Stomach (tissue), 9 donors: ENCODE data around the gene TUBE1. TPM values are rescaled to one million over a fixed set of nuclear protein-coding genes. Genes with fewer than 3 reads are reported as not detected.

ENCODE experiments used
- DNase-seq, 2 donors: peaks; one replicate each; pipeline versions ENCODE4 v3.0.0 to v3.0.0-alpha.2; 2013 to 2019
- H3K27ac ChIP-seq, 5 donors: fragments of 200-600 bp in 4 of 5; sonication (generic) in 4 of 5; one replicate each; pipeline ENCODE4 v1.5.1; 2013 to 2019; ENCODE audit warnings: mild to moderate bottlenecking in 1 of 5, moderate library complexity in 1 of 5
- H3K27me3 ChIP-seq, 3 donors: fragments of 200-600 bp; sonication (generic); one replicate each; pipeline ENCODE4 v1.5.1; 2017 to 2019; ENCODE audit warnings: mixed run types in 1 of 3
- H3K36me3 ChIP-seq, 4 donors: fragments of 200-600 bp; sonication (generic); 1 replicate in 3 of 4; 2 replicates in 1 of 4; pipeline ENCODE4 v1.5.1; 2016 to 2019
- H3K4me1 ChIP-seq, 4 donors: fragments of 200-600 bp; sonication (generic); one replicate each; pipeline ENCODE4 v1.5.1; 2016 to 2019
- H3K4me3 ChIP-seq, 4 donors: fragments of 200-600 bp; sonication (generic) in 3 of 4; one replicate each; pipeline ENCODE4 v1.5.1; 2016 to 2019; ENCODE audit warnings: mild to moderate bottlenecking in 1 of 4
- H3K9me3 ChIP-seq, 4 donors: fragments of 200-600 bp; sonication (generic); one replicate each; pipeline ENCODE4 v1.5.1; 2016 to 2019
- EP300 ChIP-seq: sonication (generic); formaldehyde crosslinking; IDR thresholded peaks from one replicate; pipeline ENCODE4 v1.6.1; 2017; ENCODE audit warnings: antibody characterized with exemption
- POLR2A ChIP-seq, 4 donors: fragments of 450-650 bp; IDR thresholded peaks; one replicate each; pipeline ENCODE4 v1.6.1; 2016; ENCODE audit warnings: antibody characterized with exemption in 4 of 4, control low read depth in 2 of 4, mild to moderate bottlenecking in 1 of 4, moderate library complexity in 1 of 4
- POLR2AphosphoS5 ChIP-seq, 3 donors: sonication (generic); formaldehyde crosslinking; IDR thresholded peaks; one replicate each; pipeline ENCODE4 v1.6.1; 2016; ENCODE audit warnings: antibody characterized with exemption in 3 of 3
- WGBS, 5 donors: extraction: QIAGEN DNeasy Blood & Tissue Kit in 3 of 5; methylation state at CpG; one replicate each; pipeline versions ENCODE4 v1.1.5 to v1.1.7; 2013 to 2018; 5-methylcytosine and 5-hydroxymethylcytosine counted together
- intact Hi-C: fragments of 100-400 bp; cut with DNase I; formaldehyde crosslinking; loops from one replicate; pipeline ENCODE4 v1.15.1; 2023; ENCODE audit warnings: low total_unique reads
- polyA plus RNA-seq, 3 donors: library from polyadenylated mRNA; stranded (reverse); fragments of 200-250 nt; gene quantifications; one replicate each; pipeline ENCODE4 v1.2.3, GENCODE V29; 2013
- total RNA-seq, 5 donors: library from RNA; depleted of rRNA; stranded (reverse); fragments of >200 nt; gene quantifications; one replicate each; pipeline versions ENCODE4 v1.1.0 to v1.2.3, GENCODE V29; 2014 to 2016
- TF ChIP-seq, protein P1 (sequence below), 7 experiments: fragments of 450-650 bp in 4 of 7; fragments of 200-600 bp in 3 of 7; sonication (generic) in 3 of 7; IDR thresholded peaks; one replicate each; pipeline ENCODE4 v1.5.1; 2016 to 2019; ENCODE audit warnings: antibody characterized with exemption in 7 of 7, control low read depth in 2 of 7, mild to moderate bottlenecking in 1 of 7
- donor health status: healthy with polysubstance abuse.
- donor health status: Bipolar disorder and iron deficiency.
- donor health status: healthy.

Gene TUBE1
- total and polyA plus RNA-seq, 8 donors, result 9.3 to 104 (median 22.1) TPM

DNA sequence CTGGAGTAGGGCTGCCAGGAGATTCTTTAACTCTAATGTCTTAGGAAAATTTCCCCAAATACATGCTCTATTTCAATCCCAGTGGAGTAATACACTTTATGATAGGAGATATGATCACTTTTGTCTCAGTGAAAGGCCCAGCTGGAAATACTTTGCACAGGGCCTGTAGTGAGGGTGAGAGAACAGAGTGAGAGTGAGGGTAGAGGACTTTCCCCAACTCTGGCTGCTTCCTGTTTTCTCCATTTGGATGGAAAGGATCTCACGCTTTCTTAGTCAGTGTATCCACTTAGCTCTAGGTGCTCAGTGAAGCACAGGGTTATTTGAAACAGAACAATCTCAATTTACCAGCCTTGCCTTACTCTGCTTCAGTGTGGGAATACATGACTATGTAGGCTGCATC is 36.7 kb upstream of the TUBE1 start:
- H3K36me3 ChIP-seq, result peaks cover 0 to 87% (median 60%) of the 10 kb centered on the region in 4 donors
- 81 to 100% (median 96%) methylated on average over 1 of the region's 1 CpG for WGBS, 5 donors
- no peaks in the 10 kb centered on the region for H3K9me3 ChIP-seq
- H3K27me3 ChIP-seq, result no peaks in the 10 kb centered on the region
- H3K4me3 ChIP-seq, result no peak overlapping the region
- no peak overlapping the region for H3K27ac ChIP-seq
- H3K4me1 ChIP-seq, result no peaks in the 10 kb centered on the region
- no peak for TF ChIP-seq EP300
- no peak for TF ChIP-seq POLR2AphosphoS5 (IDR thresholded peaks at IDR 0.05)
- TF ChIP-seq, protein P1, sequence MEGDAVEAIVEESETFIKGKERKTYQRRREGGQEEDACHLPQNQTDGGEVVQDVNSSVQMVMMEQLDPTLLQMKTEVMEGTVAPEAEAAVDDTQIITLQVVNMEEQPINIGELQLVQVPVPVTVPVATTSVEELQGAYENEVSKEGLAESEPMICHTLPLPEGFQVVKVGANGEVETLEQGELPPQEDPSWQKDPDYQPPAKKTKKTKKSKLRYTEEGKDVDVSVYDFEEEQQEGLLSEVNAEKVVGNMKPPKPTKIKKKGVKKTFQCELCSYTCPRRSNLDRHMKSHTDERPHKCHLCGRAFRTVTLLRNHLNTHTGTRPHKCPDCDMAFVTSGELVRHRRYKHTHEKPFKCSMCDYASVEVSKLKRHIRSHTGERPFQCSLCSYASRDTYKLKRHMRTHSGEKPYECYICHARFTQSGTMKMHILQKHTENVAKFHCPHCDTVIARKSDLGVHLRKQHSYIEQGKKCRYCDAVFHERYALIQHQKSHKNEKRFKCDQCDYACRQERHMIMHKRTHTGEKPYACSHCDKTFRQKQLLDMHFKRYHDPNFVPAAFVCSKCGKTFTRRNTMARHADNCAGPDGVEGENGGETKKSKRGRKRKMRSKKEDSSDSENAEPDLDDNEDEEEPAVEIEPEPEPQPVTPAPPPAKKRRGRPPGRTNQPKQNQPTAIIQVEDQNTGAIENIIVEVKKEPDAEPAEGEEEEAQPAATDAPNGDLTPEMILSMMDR (IDR thresholded peaks at IDR 0.05), result no peak
- TF ChIP-seq POLR2A (IDR thresholded peaks at IDR 0.05), result no peak
- DNase-seq, result no peak
- intact Hi-C loops, result no loop called here

- DNase-seq, result no peak
- peaks cover 0 to 85% (median 60%) of the 10 kb centered on the region in 4 donors for H3K36me3 ChIP-seq
- no peak overlapping the region for H3K4me3 ChIP-seq
- no peaks in the 10 kb centered on the region for H3K9me3 ChIP-seq
- intact Hi-C loops, result no loop called here
- TF ChIP-seq, protein P1 (IDR thresholded peaks at IDR 0.05), result no peak
- no peak for TF ChIP-seq POLR2AphosphoS5 (IDR thresholded peaks at IDR 0.05)
- TF ChIP-seq EP300, result no peak
- no peak for TF ChIP-seq POLR2A (IDR thresholded peaks at IDR 0.05)
- 75 to 88% (median 82%) methylated on average over 2 of the region's 2 CpGs for WGBS, 5 donors
- no peaks in the 10 kb centered on the region for H3K27me3 ChIP-seq
- H3K27ac ChIP-seq, result no peak overlapping the region
- H3K4me1 ChIP-seq, result no peaks in the 10 kb centered on the region
Measured at GRCh38 chr6:112122756-112123155, 35.5 kb upstream of the TUBE1 start.

GRCh38 chr6:112118034-112118433 is 30.8 kb upstream of the TUBE1 start:
- no peak overlapping the region for H3K27ac ChIP-seq
- peaks cover 0 to 84% (median 60%) of the 10 kb centered on the region in 4 donors for H3K36me3 ChIP-seq
- no peak for TF ChIP-seq POLR2A (IDR thresholded peaks at IDR 0.05)
- no peak for TF ChIP-seq POLR2AphosphoS5 (IDR thresholded peaks at IDR 0.05)
- no peak for TF ChIP-seq EP300
- TF ChIP-seq, protein P1 (IDR thresholded peaks at IDR 0.05), result no peak
- no peaks in the 10 kb centered on the region for H3K4me1 ChIP-seq
- no peaks in the 10 kb centered on the region for H3K9me3 ChIP-seq
- no peak overlapping the region for H3K4me3 ChIP-seq
- DNase-seq, result no peak
- intact Hi-C loops, result no loop called here
- H3K27me3 ChIP-seq, result no peaks in the 10 kb centered on the region

DNA sequence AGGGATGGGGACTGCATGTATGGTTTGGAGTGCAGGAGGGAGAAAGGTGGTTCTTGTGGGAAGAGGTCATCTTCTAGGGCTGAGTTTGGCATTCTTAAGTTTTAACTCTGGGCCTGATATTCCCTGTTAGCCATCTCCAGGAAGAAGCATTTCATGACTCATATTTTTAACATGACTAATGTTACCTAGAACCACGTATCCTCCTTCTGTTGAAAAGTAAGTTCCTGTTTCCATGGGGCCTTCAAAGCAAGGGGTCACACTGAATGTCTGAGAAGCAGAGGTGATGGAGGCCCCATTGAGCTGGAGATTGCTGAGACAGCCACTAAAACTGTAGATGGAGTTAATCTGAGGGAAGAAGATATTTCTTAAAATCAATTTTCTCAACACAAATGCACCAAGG is 30.3 kb upstream of the TUBE1 start:
- intact Hi-C loops, result no loop called here
- 63 to 80% (median 67%) methylated on average over 1 of the region's 1 CpG for WGBS, 5 donors
- Histone ChIP-seq H3K27ac (no peak overlapping the region), H3K27me3 (no peaks in the 10 kb centered on the region), H3K9me3 (no peaks in the 10 kb centered on the region), H3K4me3 (no peak overlapping the region), H3K4me1 (no peaks in the 10 kb centered on the region), H3K36me3 (peaks cover 0 to 86% (median 63%) of the 10 kb centered on the region in 4 donors)
- DNase-seq, result no peak
- TF ChIP-seq POLR2AphosphoS5 (IDR thresholded peaks at IDR 0.05), result no peak
- TF ChIP-seq EP300, result no peak
- TF ChIP-seq, protein P1 (IDR thresholded peaks at IDR 0.05), result no peak
- no peak for TF ChIP-seq POLR2A (IDR thresholded peaks at IDR 0.05)
